Breast epithelium (tissue), 4 donors: Measurements from ENCODE around the gene CPNE7. TPM values are rescaled to one million over a fixed set of nuclear protein-coding genes. Genes with fewer than 3 reads are reported as not detected.

Experiments used
- DNase-seq, 2 donors: peaks; one replicate each; pipeline ENCODE4 v3.0.0-alpha.2; 2019; ENCODE audit warnings: low spot score in 2 of 2
- H3K27ac ChIP-seq, 2 donors: fragments of 200-600 bp; sonication (generic) in 1 of 2; one replicate each; pipeline ENCODE4 v1.5.1; 2016 to 2019; ENCODE audit warnings: mild to moderate bottlenecking in 1 of 2
- H3K27me3 ChIP-seq, 2 donors: fragments of 200-600 bp; sonication (generic) in 1 of 2; one replicate each; pipeline versions ENCODE4 v1.5.1 to v1.6.0; 2017 to 2019; ENCODE audit warnings: control low read depth in 1 of 2, mild to moderate bottlenecking in 1 of 2
- H3K36me3 ChIP-seq: fragments of 200-600 bp; one replicate; pipeline ENCODE4 v1.5.1; 2019
- H3K4me1 ChIP-seq, 2 donors: fragments of 200-600 bp; sonication (generic); one replicate each; pipeline ENCODE4 v1.5.1; 2016 to 2019; ENCODE audit warnings: control low read depth in 1 of 2
- H3K4me3 ChIP-seq, 3 donors: fragments of 200-600 bp; sonication (generic); 1 replicate in 2 of 3; 2 replicates in 1 of 3; pipeline ENCODE4 v1.5.1; 2016 to 2019; ENCODE audit warnings: mild to moderate bottlenecking in 3 of 3, moderate library complexity in 2 of 3
- H3K9me3 ChIP-seq, 2 donors: fragments of 200-600 bp; sonication (generic) in 1 of 2; one replicate each; pipeline ENCODE4 v1.5.1; 2016 to 2019; ENCODE audit warnings: control low read depth in 1 of 2
- POLR2A ChIP-seq: fragments of 450-650 bp; IDR thresholded peaks from one replicate; pipeline ENCODE4 v1.6.1; 2016; ENCODE audit warnings: antibody characterized with exemption, mild to moderate bottlenecking, moderate library complexity
- POLR2AphosphoS5 ChIP-seq, 3 donors: sonication (generic); formaldehyde crosslinking; IDR thresholded peaks; one replicate each; pipeline ENCODE4 v1.6.1; 2017; ENCODE audit warnings: antibody characterized with exemption in 3 of 3
- intact Hi-C: fragments of 100-400 bp; cut with DNase I; formaldehyde crosslinking; loops from one replicate; pipeline ENCODE4 v1.15.1; 2023; ENCODE audit warnings: low total_unique reads
- total RNA-seq, 3 donors: library from RNA; depleted of rRNA; stranded (reverse); fragments of >200 nt; gene quantifications; one replicate each; pipeline ENCODE4 v1.1.0, GENCODE V29; 2016
- TF ChIP-seq, protein P1 (sequence below), 3 donors: fragments of 450-650 bp; IDR thresholded peaks; one replicate each; pipeline ENCODE4 v1.5.1; 2016 to 2017; ENCODE audit warnings: antibody characterized with exemption in 3 of 3, mild to moderate bottlenecking in 3 of 3, moderate library complexity in 3 of 3

Gene CPNE7
- total RNA-seq, 3 donors from 2014 or later, result 1.2 to 4.9 TPM; not detected in 1

- Histone ChIP-seq H3K4me3 (no peak within 1 kb of the TSS), H3K36me3 (no peaks in the 10 kb centered on the region), H3K4me1 (no peaks in the 10 kb centered on the region), H3K9me3 (no peaks in the 10 kb centered on the region), H3K27ac (no peak within 1 kb of the TSS), H3K27me3 (peaks cover 0 to 11% of the 10 kb centered on the region in 2 donors)
- no peak for TF ChIP-seq POLR2A
- TF ChIP-seq, protein P1, sequence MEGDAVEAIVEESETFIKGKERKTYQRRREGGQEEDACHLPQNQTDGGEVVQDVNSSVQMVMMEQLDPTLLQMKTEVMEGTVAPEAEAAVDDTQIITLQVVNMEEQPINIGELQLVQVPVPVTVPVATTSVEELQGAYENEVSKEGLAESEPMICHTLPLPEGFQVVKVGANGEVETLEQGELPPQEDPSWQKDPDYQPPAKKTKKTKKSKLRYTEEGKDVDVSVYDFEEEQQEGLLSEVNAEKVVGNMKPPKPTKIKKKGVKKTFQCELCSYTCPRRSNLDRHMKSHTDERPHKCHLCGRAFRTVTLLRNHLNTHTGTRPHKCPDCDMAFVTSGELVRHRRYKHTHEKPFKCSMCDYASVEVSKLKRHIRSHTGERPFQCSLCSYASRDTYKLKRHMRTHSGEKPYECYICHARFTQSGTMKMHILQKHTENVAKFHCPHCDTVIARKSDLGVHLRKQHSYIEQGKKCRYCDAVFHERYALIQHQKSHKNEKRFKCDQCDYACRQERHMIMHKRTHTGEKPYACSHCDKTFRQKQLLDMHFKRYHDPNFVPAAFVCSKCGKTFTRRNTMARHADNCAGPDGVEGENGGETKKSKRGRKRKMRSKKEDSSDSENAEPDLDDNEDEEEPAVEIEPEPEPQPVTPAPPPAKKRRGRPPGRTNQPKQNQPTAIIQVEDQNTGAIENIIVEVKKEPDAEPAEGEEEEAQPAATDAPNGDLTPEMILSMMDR (IDR thresholded peaks at IDR 0.05), result no peak
- TF ChIP-seq POLR2AphosphoS5 (IDR thresholded peaks at IDR 0.05), result no peak
- no peak for DNase-seq
- intact Hi-C loops, result no loop called here
Observed at GRCh38 chr16:89613231-89613953, 37.8 kb downstream of the CPNE7 start, which contains the start of gene DPEP1. Gene DPEP1, plus strand, starts transcription at chr16:89613642. Its CDS starts 16,769 bp downstream, at chr16:89630411.

GRCh38 chr16:89613954-89614459 lies 38.4 kb downstream of the CPNE7 start:
- no peaks in the 10 kb centered on the region for H3K9me3 ChIP-seq
- no peak for DNase-seq
- intact Hi-C loops, result no loop called here
- no peaks in the 10 kb centered on the region for H3K4me1 ChIP-seq
- H3K27ac ChIP-seq, result no peak overlapping the region
- H3K4me3 ChIP-seq, result no peak overlapping the region
- H3K27me3 ChIP-seq, result peaks cover 0 to 13% of the 10 kb centered on the region in 2 donors
- TF ChIP-seq POLR2AphosphoS5 (IDR thresholded peaks at IDR 0.05) (no peak), POLR2A (no peak)
- H3K36me3 ChIP-seq, result no peaks in the 10 kb centered on the region

GRCh38 chr16:89615176-89615575 lies 39.6 kb downstream of the CPNE7 start:
- peaks cover 0 to 17% of the 10 kb centered on the region in 2 donors for H3K27me3 ChIP-seq
- DNase-seq, result no peak
- H3K27ac ChIP-seq, result no peak overlapping the region
- TF ChIP-seq, protein P1 (IDR thresholded peaks at IDR 0.05), result no peak
- TF ChIP-seq POLR2A, result no peak
- TF ChIP-seq POLR2AphosphoS5 (IDR thresholded peaks at IDR 0.05), result no peak
- no peaks in the 10 kb centered on the region for H3K36me3 ChIP-seq
- no peaks in the 10 kb centered on the region for H3K9me3 ChIP-seq
- intact Hi-C loops, result no loop called here
- H3K4me1 ChIP-seq, result no peaks in the 10 kb centered on the region
- no peak overlapping the region for H3K4me3 ChIP-seq

DNA sequence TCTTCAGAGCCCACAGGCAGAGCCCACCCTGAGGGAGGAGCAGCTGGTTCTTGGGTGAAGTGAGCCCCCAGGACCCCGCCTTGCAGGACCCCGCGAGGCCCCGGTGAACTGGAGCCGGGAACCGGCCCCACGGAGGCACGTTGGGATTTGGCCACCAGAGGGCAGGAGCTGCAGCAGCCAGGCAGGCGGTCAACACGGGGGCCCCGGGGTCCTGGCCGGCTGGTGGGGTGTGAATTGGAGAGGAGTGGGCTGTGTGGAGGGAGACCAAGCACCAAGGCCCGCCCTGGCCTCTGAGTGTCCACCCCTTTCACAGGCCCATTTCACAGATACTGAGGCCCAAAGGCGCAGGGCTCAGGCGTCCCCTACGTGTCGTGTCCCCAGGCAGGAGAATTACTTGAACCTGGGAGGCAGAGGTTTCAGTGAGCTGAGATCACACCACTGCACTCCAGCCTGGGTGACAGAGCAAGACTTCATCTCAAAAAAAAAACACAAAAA lies 40.1 kb downstream of the CPNE7 start:
- DNase-seq, result no peak
- no peak overlapping the region for H3K27ac ChIP-seq
- no peak overlapping the region for H3K4me3 ChIP-seq
- H3K27me3 ChIP-seq, result peaks cover 0 to 17% of the 10 kb centered on the region in 2 donors
- intact Hi-C loops, result no loop called here
- H3K9me3 ChIP-seq, result no peaks in the 10 kb centered on the region
- no peaks in the 10 kb centered on the region for H3K4me1 ChIP-seq
- H3K36me3 ChIP-seq, result no peaks in the 10 kb centered on the region
- TF ChIP-seq, protein P1 (IDR thresholded peaks at IDR 0.05), result peak in 2 of 3 donors; percentile 34 to 35
- no peak for TF ChIP-seq POLR2AphosphoS5 (IDR thresholded peaks at IDR 0.05)

DNA sequence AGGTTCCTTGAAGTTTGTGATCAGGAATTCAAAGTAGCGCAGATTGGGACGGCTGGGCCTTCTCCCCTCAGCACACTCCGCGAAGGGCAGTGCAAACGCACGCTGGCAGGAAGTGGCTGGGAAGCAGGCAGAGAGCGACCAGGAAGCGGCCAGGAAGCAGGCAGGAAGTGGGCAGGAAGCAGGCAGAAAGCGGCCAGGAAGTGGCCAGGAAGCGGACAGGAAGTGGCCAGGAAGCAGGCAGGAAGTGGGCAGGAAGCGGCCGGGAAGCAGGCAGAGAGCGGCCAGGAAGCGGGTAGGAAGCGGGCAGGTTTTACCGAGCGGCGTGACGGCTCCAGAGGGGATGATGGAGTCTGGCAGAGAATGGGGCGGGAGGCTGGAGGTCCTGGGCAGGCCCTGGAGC lies 41.1 kb downstream of the CPNE7 start:
- intact Hi-C loops, result no loop called here
- Histone ChIP-seq H3K27ac (peak overlapping the region in 1 of 2 donors; percentile 25), H3K27me3 (peaks cover 0 to 17% of the 10 kb centered on the region in 2 donors), H3K4me3 (no peak overlapping the region), H3K4me1 (no peaks in the 10 kb centered on the region), H3K9me3 (no peaks in the 10 kb centered on the region), H3K36me3 (no peaks in the 10 kb centered on the region)
- TF ChIP-seq POLR2A, result no peak
- no peak for TF ChIP-seq POLR2AphosphoS5 (IDR thresholded peaks at IDR 0.05)
- TF ChIP-seq, protein P1 (IDR thresholded peaks at IDR 0.05), result no peak
- no peak for DNase-seq
